ENCODE results near the gene ITPKC. TPM values are rescaled to one million over a fixed set of nuclear protein-coding genes. Genes with fewer than 3 reads are reported as not detected.
A peak's percentile ranks its signal among the peaks of the same experiment; 100 is the strongest.

Gene ITPKC
- total and polyA plus RNA-seq, 2 of the 13 experiments (the other 11 are each of a cell fraction or from before 2014, with no cell fraction given) = 6.9 to 11.2 TPM

DNA sequence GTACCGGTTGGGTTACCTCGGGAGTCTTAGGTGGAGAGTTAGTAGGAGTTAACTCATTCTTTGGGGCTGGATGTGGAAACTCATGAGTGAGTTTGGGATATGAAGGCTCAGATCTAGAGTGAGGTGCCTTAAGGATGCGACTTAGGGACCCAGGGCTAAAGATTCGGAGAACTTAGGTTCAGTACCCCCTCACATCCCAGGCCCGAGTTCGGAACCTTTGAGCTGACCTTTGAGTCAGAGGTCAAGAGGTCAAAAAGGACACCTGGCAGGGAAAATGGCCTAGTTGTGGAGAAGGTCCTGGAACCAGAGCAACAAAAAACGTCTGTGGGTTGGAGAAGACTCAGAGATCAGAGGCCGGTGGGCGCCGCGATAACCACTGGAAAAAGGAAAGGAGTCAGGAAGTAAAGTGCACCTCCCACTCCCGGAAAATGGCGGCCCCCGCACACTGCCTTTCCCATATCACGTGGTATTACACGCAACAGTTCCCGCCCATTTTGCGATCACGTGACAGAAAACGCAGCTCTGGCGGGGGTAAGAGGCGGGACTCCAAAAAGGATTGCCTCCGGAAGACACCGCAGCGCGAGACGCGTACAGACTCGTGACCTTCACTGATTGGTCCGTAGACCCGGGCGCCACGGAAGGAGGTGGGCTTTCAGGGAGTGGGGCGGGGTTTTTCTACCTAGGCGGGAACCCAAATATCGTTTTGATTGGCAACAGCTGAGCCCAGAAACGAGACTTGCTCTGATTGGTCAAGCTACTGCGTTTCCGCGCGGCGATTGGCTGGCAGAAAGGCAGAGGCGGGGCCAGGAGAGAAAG lies 33.4 kb downstream of the ITPKC start, which contains the start of gene ACTMAP (continued):
- no peak for TF ChIP-seq ATRX (CRISPR knock-in tag; IDR thresholded peaks at IDR 0.05; ENCODE audit: borderline replicate concordance)
- 0 out of 2 replicates have a peak, but pooled peaks have one; percentile 7 for TF ChIP-seq ZNF430 (CRISPR knock-in tag; IDR thresholded peaks at IDR 0.05)
- no peak for TF ChIP-seq MLLT10 (CRISPR knock-in tag; IDR thresholded peaks at IDR 0.05)
- TF ChIP-seq, protein P1, sequence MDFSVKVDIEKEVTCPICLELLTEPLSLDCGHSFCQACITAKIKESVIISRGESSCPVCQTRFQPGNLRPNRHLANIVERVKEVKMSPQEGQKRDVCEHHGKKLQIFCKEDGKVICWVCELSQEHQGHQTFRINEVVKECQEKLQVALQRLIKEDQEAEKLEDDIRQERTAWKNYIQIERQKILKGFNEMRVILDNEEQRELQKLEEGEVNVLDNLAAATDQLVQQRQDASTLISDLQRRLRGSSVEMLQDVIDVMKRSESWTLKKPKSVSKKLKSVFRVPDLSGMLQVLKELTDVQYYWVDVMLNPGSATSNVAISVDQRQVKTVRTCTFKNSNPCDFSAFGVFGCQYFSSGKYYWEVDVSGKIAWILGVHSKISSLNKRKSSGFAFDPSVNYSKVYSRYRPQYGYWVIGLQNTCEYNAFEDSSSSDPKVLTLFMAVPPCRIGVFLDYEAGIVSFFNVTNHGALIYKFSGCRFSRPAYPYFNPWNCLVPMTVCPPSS (IDR thresholded peaks at IDR 0.05) = no peak
- TF ChIP-seq POLR2AphosphoS5 (IDR thresholded peaks at IDR 0.05; ENCODE audit: low read depth, low read length) = peak; percentile 78
- TF ChIP-seq KDM4B (CRISPR knock-in tag; IDR thresholded peaks at IDR 0.05) = no peak
- TF ChIP-seq ARNT (IDR thresholded peaks at IDR 0.05) = no peak
- TF ChIP-seq ZBTB1 (CRISPR knock-in tag; IDR thresholded peaks at IDR 0.05; ENCODE audit: borderline replicate concordance) = no peak
- peak; percentile 26; the same call in 1 of the 2 replicates for TF ChIP-seq MAZ (IDR thresholded peaks at IDR 0.05; ENCODE audit: borderline replicate concordance, low read depth, low read length)
- 0 out of 2 replicates have a peak, but pooled peaks have one; percentile 0 for TF ChIP-seq MAZ (CRISPR knock-in tag; IDR thresholded peaks at IDR 0.05; ENCODE audit: low read depth)
- no peak for TF ChIP-seq ZNF776 (CRISPR knock-in tag; IDR thresholded peaks at IDR 0.05)
- no peak for TF ChIP-seq FOXJ3 (CRISPR knock-in tag; IDR thresholded peaks at IDR 0.05; ENCODE audit: borderline replicate concordance)
- TF ChIP-seq, protein P2, sequence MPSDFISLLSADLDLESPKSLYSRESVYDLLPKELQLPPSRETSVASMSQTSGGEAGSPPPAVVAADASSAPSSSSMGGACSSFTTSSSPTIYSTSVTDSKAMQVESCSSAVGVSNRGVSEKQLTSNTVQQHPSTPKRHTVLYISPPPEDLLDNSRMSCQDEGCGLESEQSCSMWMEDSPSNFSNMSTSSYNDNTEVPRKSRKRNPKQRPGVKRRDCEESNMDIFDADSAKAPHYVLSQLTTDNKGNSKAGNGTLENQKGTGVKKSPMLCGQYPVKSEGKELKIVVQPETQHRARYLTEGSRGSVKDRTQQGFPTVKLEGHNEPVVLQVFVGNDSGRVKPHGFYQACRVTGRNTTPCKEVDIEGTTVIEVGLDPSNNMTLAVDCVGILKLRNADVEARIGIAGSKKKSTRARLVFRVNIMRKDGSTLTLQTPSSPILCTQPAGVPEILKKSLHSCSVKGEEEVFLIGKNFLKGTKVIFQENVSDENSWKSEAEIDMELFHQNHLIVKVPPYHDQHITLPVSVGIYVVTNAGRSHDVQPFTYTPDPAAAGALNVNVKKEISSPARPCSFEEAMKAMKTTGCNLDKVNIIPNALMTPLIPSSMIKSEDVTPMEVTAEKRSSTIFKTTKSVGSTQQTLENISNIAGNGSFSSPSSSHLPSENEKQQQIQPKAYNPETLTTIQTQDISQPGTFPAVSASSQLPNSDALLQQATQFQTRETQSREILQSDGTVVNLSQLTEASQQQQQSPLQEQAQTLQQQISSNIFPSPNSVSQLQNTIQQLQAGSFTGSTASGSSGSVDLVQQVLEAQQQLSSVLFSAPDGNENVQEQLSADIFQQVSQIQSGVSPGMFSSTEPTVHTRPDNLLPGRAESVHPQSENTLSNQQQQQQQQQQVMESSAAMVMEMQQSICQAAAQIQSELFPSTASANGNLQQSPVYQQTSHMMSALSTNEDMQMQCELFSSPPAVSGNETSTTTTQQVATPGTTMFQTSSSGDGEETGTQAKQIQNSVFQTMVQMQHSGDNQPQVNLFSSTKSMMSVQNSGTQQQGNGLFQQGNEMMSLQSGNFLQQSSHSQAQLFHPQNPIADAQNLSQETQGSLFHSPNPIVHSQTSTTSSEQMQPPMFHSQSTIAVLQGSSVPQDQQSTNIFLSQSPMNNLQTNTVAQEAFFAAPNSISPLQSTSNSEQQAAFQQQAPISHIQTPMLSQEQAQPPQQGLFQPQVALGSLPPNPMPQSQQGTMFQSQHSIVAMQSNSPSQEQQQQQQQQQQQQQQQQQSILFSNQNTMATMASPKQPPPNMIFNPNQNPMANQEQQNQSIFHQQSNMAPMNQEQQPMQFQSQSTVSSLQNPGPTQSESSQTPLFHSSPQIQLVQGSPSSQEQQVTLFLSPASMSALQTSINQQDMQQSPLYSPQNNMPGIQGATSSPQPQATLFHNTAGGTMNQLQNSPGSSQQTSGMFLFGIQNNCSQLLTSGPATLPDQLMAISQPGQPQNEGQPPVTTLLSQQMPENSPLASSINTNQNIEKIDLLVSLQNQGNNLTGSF (CRISPR knock-in tag; IDR thresholded peaks at IDR 0.05) = no peak
- TF ChIP-seq ZNF616 (CRISPR knock-in tag; IDR thresholded peaks at IDR 0.05; ENCODE audit: low read depth) = no peak
- TF ChIP-seq ZNF564 (CRISPR knock-in tag; IDR thresholded peaks at IDR 0.05) = no peak
- TF ChIP-seq, protein P3, sequence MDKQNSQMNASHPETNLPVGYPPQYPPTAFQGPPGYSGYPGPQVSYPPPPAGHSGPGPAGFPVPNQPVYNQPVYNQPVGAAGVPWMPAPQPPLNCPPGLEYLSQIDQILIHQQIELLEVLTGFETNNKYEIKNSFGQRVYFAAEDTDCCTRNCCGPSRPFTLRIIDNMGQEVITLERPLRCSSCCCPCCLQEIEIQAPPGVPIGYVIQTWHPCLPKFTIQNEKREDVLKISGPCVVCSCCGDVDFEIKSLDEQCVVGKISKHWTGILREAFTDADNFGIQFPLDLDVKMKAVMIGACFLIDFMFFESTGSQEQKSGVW (CRISPR knock-in tag; IDR thresholded peaks at IDR 0.05; ENCODE audit: borderline replicate concordance) = no peak
- peak; percentile 70; the same call in 1 of the 2 replicates for TF ChIP-seq SP140L (CRISPR knock-in tag; IDR thresholded peaks at IDR 0.05; ENCODE audit: borderline replicate concordance)
- TF ChIP-seq, protein P4, sequence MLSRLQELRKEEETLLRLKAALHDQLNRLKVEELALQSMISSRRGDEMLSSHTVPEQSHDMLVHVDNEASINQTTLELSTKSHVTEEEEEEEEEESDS (CRISPR knock-in tag; IDR thresholded peaks at IDR 0.05; ENCODE audit: borderline replicate concordance) = no peak
- no peak for TF ChIP-seq EP300 (IDR thresholded peaks at IDR 0.05; ENCODE audit: low read depth in 2 of 2, low read length in 2 of 2)
- 0 out of 2 replicates have a peak, but pooled peaks have one; percentile 12 for TF ChIP-seq EP300 (CRISPR knock-in tag; IDR thresholded peaks at IDR 0.05; ENCODE audit: borderline replicate concordance)
- peak; percentile 65 for TF ChIP-seq GABPA (IDR thresholded peaks at IDR 0.05; ENCODE audit: low read depth, low read length)
- TF ChIP-seq GABPA (CRISPR knock-in tag; IDR thresholded peaks at IDR 0.05; ENCODE audit: low read depth) = peak; percentile 90
- TF ChIP-seq ETV5 (CRISPR knock-in tag; IDR thresholded peaks at IDR 0.05; ENCODE audit: borderline replicate concordance) = peak; percentile 59; the same call in 1 of the 2 replicates
- no peak for TF ChIP-seq RARG (CRISPR knock-in tag; IDR thresholded peaks at IDR 0.05; ENCODE audit: low read depth)

All from HepG2 (cell line).